Measurements from ENCODE around the gene MRPL51. TPM values are rescaled to one million over a fixed set of nuclear protein-coding genes. Genes with fewer than 3 reads are reported as not detected.

Gene MRPL51
- total RNA-seq (2021; fragmentation: NEBNext Ultra II Directional; extraction: Animal tissue kit (Norgen Biotek cat#: 25700)) (318 and 331 TPM in 2 replicates), polyA plus RNA-seq (2011; rRNA removed) (101 and 119 TPM in 2 replicates), polyA minus RNA-seq (2011; rRNA and poly(A)+ RNA removed) (25.9 and 35.9 TPM in 2 replicates)
- 179 TPM for polyA plus RNA-seq (2011; cell fraction: cytosol; rRNA removed)
- polyA plus RNA-seq (2011; cell fraction: nucleus; rRNA removed) = 62.0 TPM
- 250 to 352 TPM (median 276 TPM) in 4 replicates for polyA plus RNA-seq (2012, experiment 1 of 2)
- polyA plus RNA-seq (2012, experiment 2 of 2) = 64.2 TPM
- polyA plus RNA-seq (2013, experiment 1 of 2) = 764 TPM
- 884 TPM for polyA plus RNA-seq (2013, experiment 2 of 2)
- 36.5 TPM for polyA minus RNA-seq (2011; cell fraction: cytosol; rRNA and poly(A)+ RNA removed)
- 27.2 TPM for polyA minus RNA-seq (2011; cell fraction: nucleus; rRNA and poly(A)+ RNA removed)
- long read RNA-seq, experiment 1, transcript MRPL51-203 (2 exons, 501 nt) = minor isoform, 9 of 209 reads
- long read RNA-seq, experiment 1, transcript MRPL51-201 (3 exons, 1,234 nt) = major isoform, 146 of 209 reads
- long read RNA-seq, experiment 1, transcript MRPL51-205 (3 exons, 814 nt) = minor isoform, 21 of 209 reads
- long read RNA-seq, experiment 1, transcript MRPL51-202 (3 exons, 601 nt) = minor isoform, 13 of 209 reads
- long read RNA-seq, experiment 1, partial matches to known transcripts = 9 of 209 reads
- long read RNA-seq, experiment 1, other reads (novel, unspliced or antisense) = 8 of 209 reads
- long read RNA-seq, experiment 2, transcript MRPL51-201 (3 exons, 1,234 nt) = minor isoform, 7 of 24 reads
- long read RNA-seq, experiment 2, transcript MRPL51-205 (3 exons, 814 nt) = major isoform, 15 of 24 reads
- long read RNA-seq, experiment 2, partial matches to known transcripts = 0 of 24 reads
- long read RNA-seq, experiment 2, other reads (novel, unspliced or antisense) = 0 of 24 reads

DNA sequence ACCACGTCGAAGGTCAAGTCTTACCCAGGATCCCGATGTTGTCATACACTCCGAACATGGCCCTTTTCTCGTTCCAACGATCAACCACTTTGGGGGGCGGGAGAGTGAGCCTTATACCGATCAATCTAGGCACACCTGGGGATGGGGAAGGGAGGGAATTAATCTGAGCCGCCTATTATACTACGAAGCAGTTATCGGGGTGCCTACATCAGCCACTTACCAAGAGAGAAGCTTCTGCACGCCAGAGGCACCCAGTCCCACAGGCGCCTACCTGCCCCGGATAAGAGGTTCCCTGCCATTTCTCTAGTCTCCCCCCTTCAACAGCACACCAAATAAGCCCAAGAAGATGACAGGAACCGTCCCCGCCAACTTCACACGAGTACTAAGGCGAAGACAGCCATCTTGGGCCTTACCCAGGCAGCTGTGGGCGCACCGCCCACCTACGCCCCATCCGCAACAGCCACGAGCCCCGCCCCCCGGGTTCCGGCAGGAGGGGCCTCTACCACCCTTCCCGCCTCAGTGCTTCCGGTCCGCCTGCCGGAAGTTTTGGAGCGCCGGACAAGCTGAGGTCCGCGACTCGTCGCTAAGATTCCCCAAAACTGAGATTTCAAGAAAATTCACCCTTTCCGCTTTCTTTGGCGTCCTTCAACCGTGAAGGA, at the start of gene MRPL51:
Gene MRPL51 (minus strand): TSS at position 425 of the 659 bp plus-strand sequence. CDS start 126 bp downstream, at position 299.
- peaks cover 5 to 29% (median 14%) of the 10 kb centered on the region in 4 experiments; a peak in 7 of 8 replicates for H3K36me3 ChIP-seq (ENCODE audit: control insufficient read depth in 2 of 4, insufficient read depth in 4 of 4, low read length in 3 of 4)
- H3K27me3 ChIP-seq (replicated peaks in 1 of 4; ENCODE audit: control insufficient read depth in 3 of 4, extremely low read depth in 1 of 4, insufficient read depth in 3 of 4, low read length in 3 of 4) = no peaks in the 10 kb centered on the region
- H2AK5ac ChIP-seq (ENCODE audit: low read depth, low read length) = no peak within 1 kb of the TSS
- peak within 1 kb of the TSS; percentile 99 for H2BK12ac ChIP-seq (ENCODE audit: low read depth, low read length)
- H3K4ac ChIP-seq (replicated peaks; ENCODE audit: insufficient read length, low read depth, low read length) = peak within 1 kb of the TSS; percentile 73
- DNase-seq (ENCODE audit: low read depth in 1 of 2, low spot score in 2 of 2) (peak; percentile 71 to 98), FAIRE-seq (no peak)
- H3K56ac ChIP-seq (replicated peaks; ENCODE audit: insufficient read length, low read depth, low read length) = peak within 1 kb of the TSS; percentile 82
- peaks cover 7% of the 10 kb centered on the region for H3K23me2 ChIP-seq (ENCODE audit: low read depth, low read length)
- H3K9me3 ChIP-seq (ENCODE audit: insufficient read depth in 2 of 2, low read depth in 1 of 2, low read length in 1 of 2) = no peaks in the 10 kb centered on the region
- peaks cover 0 to 38% of the 10 kb centered on the region in 2 experiments; a peak in 3 of 4 replicates for H3K79me2 ChIP-seq (ENCODE audit: control insufficient read depth in 1 of 2, insufficient read depth in 2 of 2, low read length in 2 of 2)
- peak within 1 kb of the TSS; percentile 84 to 98 (median 90) for H3K4me3 ChIP-seq (ENCODE audit: extremely low read depth in 1 of 4, insufficient read depth in 2 of 4, low read depth in 3 of 4, low read length in 4 of 4)
- H4K8ac ChIP-seq (ENCODE audit: extremely low read depth, insufficient read depth, low read length) = peak within 1 kb of the TSS; percentile 39
- H3K18ac ChIP-seq (ENCODE audit: extremely low read depth, low read length) = peak within 1 kb of the TSS; percentile 76
- peak within 1 kb of the TSS; percentile 88 to 95 for H3K4me2 ChIP-seq (ENCODE audit: insufficient read depth in 1 of 2, low read depth in 2 of 2, low read length in 2 of 2)
- peak within 1 kb of the TSS; percentile 71; the same call in 1 of the 2 replicates for H2AFZ ChIP-seq (ENCODE audit: low read length)
- H2BK20ac ChIP-seq (ENCODE audit: low read length) = no peak within 1 kb of the TSS
- WGBS, 2 experiments (ENCODE audit: extremely low coverage in 1 of 2, insufficient coverage in 1 of 2, insufficient read length in 1 of 2, insufficient replicate concordance in 2 of 2, low coverage in 1 of 2, low lambda C conversion rate in 2 of 2, missing lambda C conversion rate in 1 of 2) = 4% methylated on average over 39 of the region's 39 CpGs; no CpG with 5 or more reads in 1 of the 2 experiments
- H4K91ac ChIP-seq (replicated peaks; ENCODE audit: insufficient read length, low read length) = peak within 1 kb of the TSS; percentile 48
- CTCF ChIA-PET (ENCODE audit: partially characterized antibody) = interaction anchor here (0.7 to 1.6 kb wide), 8 partner anchors 11 to 154 kb away, joined by 3 to 7 read pairs (median 3); partner anchors contain the start of gene VAMP1
- H3K23ac ChIP-seq (ENCODE audit: insufficient read length) = no peak within 1 kb of the TSS
- H4K20me1 ChIP-seq (replicated peaks in 1 of 2; ENCODE audit: control insufficient read depth in 1 of 2, insufficient read depth in 2 of 2, low read length in 2 of 2) = peaks cover 4% of the 10 kb centered on the region in 2 experiments
- H3K27ac ChIP-seq (ENCODE audit: low read depth, low read length) = peak within 1 kb of the TSS; percentile 81
- peak within 1 kb of the TSS; percentile 99 for H2BK5ac ChIP-seq (ENCODE audit: low read depth, low read length)
- peak within 1 kb of the TSS; percentile 82 for H4K5ac ChIP-seq (ENCODE audit: insufficient read length, low read depth, low read length)
- H3K9ac ChIP-seq (replicated peaks in 1 of 4; ENCODE audit: extremely low read depth in 1 of 4, low read depth in 3 of 4, low read length in 3 of 4) = peak within 1 kb of the TSS; percentile 55 to 97 (median 82)
- POLR2A ChIA-PET (ENCODE audit: partially characterized antibody) = interaction anchor here (0.7 to 3.9 kb wide), 23 partner anchors 9 to 480 kb away, joined by 3 to 39 read pairs (median 3); partner anchors contain the start of genes CDCA3, GAPDH, SPSB2 and VAMP1
- H2BK15ac ChIP-seq (ENCODE audit: low read length) = peak within 1 kb of the TSS; percentile 24; the same call in 1 of the 2 replicates
- peak within 1 kb of the TSS; percentile 50 for H2BK120ac ChIP-seq (replicated peaks; ENCODE audit: low read depth, low read length)
- H3K4me1 ChIP-seq (replicated peaks in 1 of 4; ENCODE audit: control insufficient read depth in 3 of 4, insufficient read depth in 4 of 4, low read length in 3 of 4) = peaks cover 0 to 6% (median 4%) of the 10 kb centered on the region in 4 experiments; a peak in 4 of 7 replicates
- H3K14ac ChIP-seq (ENCODE audit: insufficient read length) = no peak within 1 kb of the TSS
- H3K79me1 ChIP-seq (ENCODE audit: low read depth, low read length) = peaks cover 3% of the 10 kb centered on the region
- no peak for TF ChIP-seq GTF2F1 (IDR thresholded peaks at IDR 0.05; ENCODE audit: borderline replicate concordance, low read depth, low read length)
- TF ChIP-seq POU5F1 (IDR thresholded peaks at IDR 0.05; ENCODE audit: low read depth, low read length) = no peak
- no peak for TF ChIP-seq BRCA1 (IDR thresholded peaks at IDR 0.05; ENCODE audit: low read depth, low read length)
- no peak for TF ChIP-seq CHD1 (IDR thresholded peaks at IDR 0.05; ENCODE audit: low read depth, low read length)
- no peak for TF ChIP-seq HDAC6 (IDR thresholded peaks at IDR 0.05; ENCODE audit: low read depth, low read length)
- TF ChIP-seq, protein P1, sequence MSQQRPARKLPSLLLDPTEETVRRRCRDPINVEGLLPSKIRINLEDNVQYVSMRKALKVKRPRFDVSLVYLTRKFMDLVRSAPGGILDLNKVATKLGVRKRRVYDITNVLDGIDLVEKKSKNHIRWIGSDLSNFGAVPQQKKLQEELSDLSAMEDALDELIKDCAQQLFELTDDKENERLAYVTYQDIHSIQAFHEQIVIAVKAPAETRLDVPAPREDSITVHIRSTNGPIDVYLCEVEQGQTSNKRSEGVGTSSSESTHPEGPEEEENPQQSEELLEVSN (IDR thresholded peaks at IDR 0.05) = 0 out of 2 replicates have a peak, but pooled peaks have one; percentile 55
- TF ChIP-seq PHF8 (conservative IDR thresholded peaks at IDR 0.05; ENCODE audit: low read depth, low read length) = peak; percentile 88

All from H1 (cell line).